Natural killer cell (primary cell): ENCODE data around the gene TNNT1. TPM values are rescaled to one million over a fixed set of nuclear protein-coding genes. Genes with fewer than 3 reads are reported as not detected.

Experiments
- ATAC-seq, 3 donors: fragments of 150-1000 bp in 2 of 3; fragments of 200-7000 bp in 1 of 3; cut with Tn5 transposase; 1 replicate in 1 of 3; 2 replicates in 2 of 3; pipeline ENCODE4 v1.10.0; 2021; ENCODE audit warnings: mild to moderate bottlenecking in 2 of 3, moderate library complexity in 2 of 3
- DNase-seq, 2 donors: peaks; one replicate each; pipeline versions ENCODE4 v3.0.0 to v3.0.0-alpha.2; 2013 to 2021; ENCODE audit warnings: mixed read lengths in 1 of 2
- H3K27ac ChIP-seq: one replicate; pipeline ENCODE4 v1.5.1; 2013; ENCODE audit warnings: mild to moderate bottlenecking, low read length
- H3K27me3 ChIP-seq: one replicate; pipeline ENCODE4 v1.6.1; 2013; ENCODE audit warnings: low read length; ENCODE audit not compliant: control insufficient read depth, insufficient read depth
- H3K36me3 ChIP-seq: one replicate; pipeline ENCODE4 v1.6.1; 2013; ENCODE audit warnings: low read length; ENCODE audit not compliant: control insufficient read depth, insufficient read depth
- H3K4me1 ChIP-seq: one replicate; pipeline ENCODE4 v1.6.1; 2013; ENCODE audit warnings: low read length; ENCODE audit not compliant: control insufficient read depth, insufficient read depth
- H3K4me3 ChIP-seq: one replicate; pipeline ENCODE4 v1.5.1; 2013; ENCODE audit warnings: low read length
- H3K9me3 ChIP-seq: one replicate; pipeline ENCODE4 v1.6.1; 2013; ENCODE audit warnings: low read length; ENCODE audit not compliant: control insufficient read depth, insufficient read depth
- H3K27ac Mint-ChIP-seq, 2 donors: one replicate each; pipeline ENCODE4 v1.8.0; 2022; ENCODE audit warnings: mild to moderate bottlenecking in 2 of 2, mixed read lengths in 2 of 2, moderate library complexity in 1 of 2
- H3K27me3 Mint-ChIP-seq, 2 donors: one replicate each; pipeline ENCODE4 v1.8.0; 2022; ENCODE audit warnings: low read depth in 2 of 2, mixed read lengths in 2 of 2
- H3K36me3 Mint-ChIP-seq: one replicate; pipeline ENCODE4 v1.8.0; 2022; ENCODE audit warnings: mixed read lengths
- H3K4me1 Mint-ChIP-seq, 2 donors: one replicate each; pipeline ENCODE4 v1.8.0; 2022; ENCODE audit warnings: mixed read lengths in 2 of 2
- H3K4me3 Mint-ChIP-seq: one replicate; pipeline ENCODE4 v1.8.0; 2022; ENCODE audit warnings: mild to moderate bottlenecking, moderate library complexity, mixed read lengths
- H3K9me3 Mint-ChIP-seq, 2 donors: one replicate each; pipeline ENCODE4 v1.8.0; 2022; ENCODE audit warnings: mixed read lengths in 2 of 2
- CTCF ChIP-seq: fragments of 200-600 bp; IDR thresholded peaks from one replicate; pipeline ENCODE4 v1.8.0; 2022; ENCODE audit warnings: antibody characterized with exemption
- WGBS: methylation state at CpG from one replicate; pipeline ENCODE4 v1.1.7; 2013; ENCODE audit warnings: missing lambda C conversion rate; ENCODE audit not compliant: insufficient coverage; 5-methylcytosine and 5-hydroxymethylcytosine counted together
- intact Hi-C: fragments of 100-400 bp; cut with micrococcal nuclease; formaldehyde crosslinking; loops from one replicate; pipeline ENCODE4 v1.14.2; 2022
- total RNA-seq, 4 donors: library from RNA; stranded (reverse); fragments of 120-200 nt in 1 of 4; gene quantifications; one replicate each; pipeline versions ENCODE4 v1.2.3 to v1.2.4, GENCODE V29; 2013 to 2022

TNNT1 gene, protein sequence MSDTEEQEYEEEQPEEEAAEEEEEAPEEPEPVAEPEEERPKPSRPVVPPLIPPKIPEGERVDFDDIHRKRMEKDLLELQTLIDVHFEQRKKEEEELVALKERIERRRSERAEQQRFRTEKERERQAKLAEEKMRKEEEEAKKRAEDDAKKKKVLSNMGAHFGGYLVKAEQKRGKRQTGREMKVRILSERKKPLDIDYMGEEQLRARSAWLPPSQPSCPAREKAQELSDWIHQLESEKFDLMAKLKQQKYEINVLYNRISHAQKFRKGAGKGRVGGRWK
- under 1 TPM in 1 of 3 donors, not detected in 2; 0.94 TPM for total RNA-seq
- total RNA-seq (2013): 0.16 TPM

DNA sequence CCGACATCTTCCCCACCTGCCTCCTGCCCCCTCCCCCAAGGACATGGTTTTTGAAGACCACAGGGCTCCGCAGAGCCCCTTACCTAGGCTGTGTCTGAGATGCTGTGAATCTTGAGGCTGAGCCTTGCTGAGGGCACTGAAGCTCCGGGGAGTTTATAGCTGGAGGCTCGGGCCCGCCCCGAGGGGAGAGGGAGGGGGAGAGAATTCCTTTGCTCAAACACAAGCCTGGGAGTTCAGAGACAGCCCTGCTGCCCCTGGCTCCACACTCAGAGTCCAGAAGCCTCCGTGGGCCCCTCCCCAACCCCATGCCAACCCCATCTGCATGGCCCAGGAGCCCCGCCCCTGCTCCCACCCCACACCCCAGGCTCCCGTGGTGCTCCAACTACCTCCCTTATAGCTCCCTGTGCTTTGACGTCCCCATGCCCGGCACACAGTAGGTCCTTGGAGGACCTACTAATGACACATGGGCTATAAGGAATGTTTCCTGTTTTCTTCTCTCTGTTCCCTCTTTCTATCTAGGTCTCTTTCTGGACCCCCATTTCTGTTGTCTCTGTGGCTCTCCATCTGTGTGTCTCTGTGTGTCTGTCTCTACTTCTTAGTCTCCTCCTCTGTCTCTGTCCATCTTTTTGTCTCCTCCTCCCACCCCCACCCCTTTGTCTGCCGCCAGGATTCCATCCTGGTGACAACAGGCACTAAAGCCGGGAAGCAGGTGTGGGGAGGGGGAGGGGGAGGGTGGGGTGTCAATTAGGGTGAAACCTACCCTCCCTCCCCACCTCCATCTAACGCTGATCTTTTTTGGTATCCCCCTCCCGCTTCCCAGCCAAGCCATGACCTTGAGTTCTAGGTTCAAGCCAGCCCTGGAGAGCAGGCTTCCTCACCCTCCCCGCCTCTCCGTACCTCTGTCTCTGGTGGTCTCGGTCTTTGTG is at the start of gene TNNT1:
Gene TNNT1 (minus strand): TSS at position 129 of the 926 bp plus-strand sequence. CDS start 2,049 bp downstream, outside the sequence.
- Mint-ChIP-seq H3K9me3 (peaks cover 5 to 6% of the 10 kb centered on the region in 2 donors), H3K27ac (no peak within 1 kb of the TSS), H3K36me3 (no peaks in the 10 kb centered on the region), H3K27me3 (peaks cover 26 to 30% of the 10 kb centered on the region in 2 donors), H3K4me1 (peaks cover 17 to 23% of the 10 kb centered on the region in 2 donors), H3K4me3 (no peak within 1 kb of the TSS)
- Histone ChIP-seq H3K4me3 (no peak within 1 kb of the TSS), H3K9me3 (peaks cover 8% of the 10 kb centered on the region), H3K27ac (no peak within 1 kb of the TSS), H3K4me1 (peaks cover 19% of the 10 kb centered on the region), H3K36me3 (no peaks in the 10 kb centered on the region), H3K27me3 (peaks cover 27% of the 10 kb centered on the region)
- no peak for DNase-seq
- WGBS: 29% methylated on average over 16 of the region's 18 CpGs
- intact Hi-C loops: loop anchor here (10.0 kb wide), 1 partner anchor 495 kb away; no protein-coding TSS in a partner anchor
- no peak for ATAC-seq
- no peak for TF ChIP-seq CTCF

DNA sequence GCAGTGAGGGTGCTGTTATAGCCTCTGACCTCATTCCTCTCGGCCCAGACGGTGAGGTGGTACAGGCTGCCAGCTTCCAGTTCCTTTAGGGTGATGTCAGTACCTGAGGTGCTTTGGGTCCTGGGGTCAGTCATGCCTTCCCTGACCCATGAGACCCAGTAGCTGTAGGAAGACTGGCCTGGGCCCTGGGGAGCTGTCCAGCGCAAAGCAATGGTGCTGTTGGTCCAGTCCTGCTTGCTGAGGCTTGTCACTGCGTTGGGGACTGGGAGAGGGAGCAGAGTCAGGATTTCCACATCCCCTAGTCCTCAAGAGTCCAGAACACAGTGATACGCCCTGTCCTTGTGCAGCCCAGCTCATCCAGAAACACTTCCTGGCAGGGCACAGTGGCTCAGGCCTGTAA is 49.6 kb upstream of the TNNT1 start:
- no peaks in the 10 kb centered on the region for H3K4me1 ChIP-seq
- H3K4me1 Mint-ChIP-seq: no peaks in the 10 kb centered on the region
- no peaks in the 10 kb centered on the region for H3K9me3 Mint-ChIP-seq
- DNase-seq (no peak), ATAC-seq (no peak)
- H3K27me3 ChIP-seq: no peaks in the 10 kb centered on the region
- H3K4me3 Mint-ChIP-seq: no peak overlapping the region
- H3K36me3 Mint-ChIP-seq: no peaks in the 10 kb centered on the region
- no peak overlapping the region for H3K27ac ChIP-seq
- H3K27me3 Mint-ChIP-seq: peaks cover 0 to 19% of the 10 kb centered on the region in 2 donors
- TF ChIP-seq CTCF: no peak
- 62% methylated on average over 5 of the region's 5 CpGs for WGBS
- intact Hi-C loops: no loop called here
- no peak overlapping the region for H3K27ac Mint-ChIP-seq
- H3K9me3 ChIP-seq: no peaks in the 10 kb centered on the region
- no peaks in the 10 kb centered on the region for H3K36me3 ChIP-seq
- H3K4me3 ChIP-seq: no peak overlapping the region

DNA sequence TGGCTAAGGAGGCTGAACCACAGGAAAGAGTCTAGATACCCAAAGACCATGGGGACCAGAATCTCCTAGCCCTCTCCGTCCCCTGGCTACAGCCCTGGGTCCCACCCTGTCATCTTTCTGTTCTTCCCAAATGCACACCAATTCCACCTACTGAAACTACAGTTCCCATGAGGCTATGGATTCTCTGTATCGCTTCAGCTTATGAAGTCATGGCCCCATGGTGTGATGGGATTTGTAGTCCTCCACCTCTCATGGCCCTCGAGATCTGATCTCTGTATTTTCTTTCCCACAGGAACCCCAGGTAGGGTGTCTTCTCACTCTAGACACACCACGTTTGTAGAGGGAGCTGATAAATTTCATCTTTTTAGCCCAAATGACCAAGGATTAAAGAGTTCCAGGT is 48.5 kb upstream of the TNNT1 start:
- Histone ChIP-seq H3K4me3 (no peak overlapping the region), H3K27me3 (no peaks in the 10 kb centered on the region), H3K4me1 (no peaks in the 10 kb centered on the region), H3K36me3 (no peaks in the 10 kb centered on the region), H3K27ac (no peak overlapping the region), H3K9me3 (no peaks in the 10 kb centered on the region)
- H3K4me1 Mint-ChIP-seq: no peaks in the 10 kb centered on the region
- H3K27me3 Mint-ChIP-seq: peaks cover 0 to 15% of the 10 kb centered on the region in 2 donors
- no peak overlapping the region for H3K27ac Mint-ChIP-seq
- no peaks in the 10 kb centered on the region for H3K36me3 Mint-ChIP-seq
- ATAC-seq (peak in 1 of 3 donors; percentile 55), DNase-seq (peak in 1 of 2 donors; percentile 30)
- 64% methylated on average over 3 of the region's 4 CpGs for whole genome bisulfite sequencing
- no peaks in the 10 kb centered on the region for H3K9me3 Mint-ChIP-seq
- intact Hi-C loops: no loop called here
- TF ChIP-seq CTCF: no peak
- H3K4me3 Mint-ChIP-seq: no peak overlapping the region
